K562 (cell line): ENCODE measurements around the gene RAB38. TPM values are rescaled to one million over a fixed set of nuclear protein-coding genes. Genes with fewer than 3 reads are reported as not detected.

Experiments used
- ATAC-seq: fragments of 200-7000 bp; cut with Tn5 transposase; 3 replicates; pipeline ENCODE4 v1.9.1; 2020; ENCODE audit warnings: moderate library complexity
- BruUV-seq: library from RNA; stranded (reverse); fragments of 400-500 nt; replicated peaks from 2 replicates; lab custom pipeline; 2021; lab: Mats Ljungman, UMichigan
- CTCF ChIA-PET: fragments of 300-600 bp; formaldehyde crosslinking; extraction: SDS; loops from one replicate; lab custom pipeline; 2021; ENCODE audit warnings: low intra/inter-chr PET ratio; lab: Yijun Ruan, JAX
- POLR2A ChIA-PET: fragments of 300-600, 350-650 bp; sonication (Branson Sonifier 250); formaldehyde crosslinking; extraction: SDS; loops from one replicate; lab custom pipeline; 2021; ENCODE audit warnings: antibody characterized with exemption, inconsistent platforms; lab: Yijun Ruan, JAX
- DNase-seq, 4 experiments: peaks; one replicate each; pipeline versions ENCODE4 v3.0.0 to v3.0.0-alpha.2; 2011 to 2018; ENCODE audit warnings: low spot score in 3 of 4, mixed read lengths in 3 of 4; ENCODE audit errors: extremely low read depth in 1 of 4
- FAIRE-seq: peaks from 2 replicates; lab custom pipeline; 2011; peaks lifted over from hg19 to GRCh38; lab: Jason Lieb, UNC
- H2AFZ ChIP-seq: 2 replicates; pipeline ENCODE4 v1.6.0; 2011; ENCODE audit warnings: low read depth, low read length, control low read depth, inconsistent platforms
- H3K27ac ChIP-seq: fragments of 200-600 bp; 3 replicates; pipeline ENCODE4 v1.8.0; 2011; ENCODE audit warnings: low read depth, mild to moderate bottlenecking, control low read depth, inconsistent platforms, low read length, moderate library complexity, mixed read lengths; ENCODE audit errors: extremely low read depth
- H3K27me3 ChIP-seq, 2 experiments: fragments of 300-600 bp in 1 of 2; 2 replicates in 1 of 2; 3 replicates in 1 of 2; pipeline versions ENCODE4 v1.6.0 to v1.8.0; 2011; ENCODE audit warnings: inconsistent platforms in 2 of 2, low read length in 2 of 2, mild to moderate bottlenecking in 1 of 2, mixed read lengths in 1 of 2, moderate library complexity in 1 of 2; ENCODE audit not compliant: control insufficient read depth in 2 of 2, insufficient read depth in 2 of 2
- H3K36me3 ChIP-seq: fragments of 300-600 bp; 3 replicates; pipeline ENCODE4 v1.8.0; 2011; ENCODE audit warnings: mild to moderate bottlenecking, low read length, inconsistent platforms; ENCODE audit not compliant: control insufficient read depth, insufficient read depth
- H3K4me1 ChIP-seq, 2 experiments: fragments of 200-600 bp in 1 of 2; replicated peaks in 1 of 2; 2 replicates in 1 of 2; 3 replicates in 1 of 2; pipeline versions ENCODE4 v1.5.1 to v1.8.0; 2011; ENCODE audit warnings: inconsistent platforms in 2 of 2, low read length in 2 of 2, mild to moderate bottlenecking in 1 of 2, mixed read lengths in 1 of 2, moderate library complexity in 1 of 2; ENCODE audit not compliant: control insufficient read depth in 2 of 2, insufficient read depth in 2 of 2
- H3K4me2 ChIP-seq: 2 replicates; pipeline ENCODE4 v1.6.1; 2011; ENCODE audit warnings: low read length, control low read depth, inconsistent platforms, mixed read lengths; ENCODE audit not compliant: insufficient read depth
- H3K4me3 ChIP-seq: fragments of 200-600 bp; sonication (generic), shearing (Covaris generic); 2 replicates; pipeline ENCODE4 v1.5.1; 2016; ENCODE audit warnings: control low read depth, inconsistent platforms
- H3K79me2 ChIP-seq: fragments of 200-600 bp; 3 replicates; pipeline ENCODE4 v1.8.0; 2011; ENCODE audit warnings: low read length, inconsistent platforms; ENCODE audit not compliant: control insufficient read depth, insufficient read depth
- H3K9ac ChIP-seq, 2 experiments: 2 replicates each; pipeline versions ENCODE4 v1.6.0 to v1.6.1; 2011; ENCODE audit warnings: low read depth in 2 of 2, low read length in 2 of 2, control low read depth in 1 of 2, inconsistent platforms in 1 of 2, mild to moderate bottlenecking in 1 of 2, mixed read lengths in 1 of 2; ENCODE audit not compliant: insufficient read depth in 1 of 2
- H3K9me1 ChIP-seq: one replicate; pipeline ENCODE4 v1.6.0; 2011; ENCODE audit warnings: inconsistent platforms, mild to moderate bottlenecking, low read length, moderate library complexity; ENCODE audit not compliant: control insufficient read depth, insufficient read depth
- H3K9me3 ChIP-seq: replicated peaks from 2 replicates; pipeline ENCODE4 v1.5.1; 2011; ENCODE audit warnings: low read depth, low read length, inconsistent platforms; ENCODE audit not compliant: control insufficient read depth, insufficient read depth
- H4K20me1 ChIP-seq: replicated peaks from 2 replicates; pipeline ENCODE4 v1.6.1; 2011; ENCODE audit warnings: low read length, inconsistent platforms, mixed read lengths; ENCODE audit not compliant: control insufficient read depth, insufficient read depth
- ARID2 ChIP-seq: fragments of 450-650 bp; IDR thresholded peaks from 2 replicates; pipeline ENCODE4 v1.6.1; 2017; ENCODE audit warnings: antibody characterized with exemption, mild to moderate bottlenecking
- ATF7 ChIP-seq: fragments of 450-650 bp; IDR thresholded peaks from 2 replicates; pipeline ENCODE4 v1.7.1; 2014; ENCODE audit warnings: mild to moderate bottlenecking, moderate library complexity
- BRF1 ChIP-seq: IDR thresholded peaks from 3 replicates; pipeline ENCODE4 v1.6.1; 2011; ENCODE audit warnings: borderline replicate concordance, mild to moderate bottlenecking; ENCODE audit not compliant: insufficient read length; ENCODE audit errors: extremely low read depth
- COPS2 ChIP-seq: fragments of 450-650 bp; conservative IDR thresholded peaks from 2 replicates; pipeline ENCODE4 v1.6.1; 2016; ENCODE audit warnings: mild to moderate bottlenecking, moderate library complexity
- KAT2B ChIP-seq: IDR thresholded peaks from one replicate; pipeline ENCODE4 v1.6.1; 2012; ENCODE audit warnings: low read depth, mild to moderate bottlenecking, control low read depth, inconsistent platforms, low read length, moderate library complexity
- RBM17 ChIP-seq: fragments of 200-400 bp; formaldehyde crosslinking; IDR thresholded peaks from 2 replicates; pipeline ENCODE4 v1.6.1; 2017; ENCODE audit warnings: low read depth, mild to moderate bottlenecking, low read length, borderline replicate concordance
- RHOXF2B ChIP-seq: fragments of 250-450 bp; sonication (Bioruptor Pico); conservative IDR thresholded peaks from 2 replicates; pipeline ENCODE4 v1.5.1; 2021
- SNIP1 ChIP-seq: fragments of 450-650 bp; IDR thresholded peaks from 2 replicates; pipeline ENCODE4 v1.7.1; 2017; ENCODE audit warnings: low read depth, mild to moderate bottlenecking
- SRSF7 ChIP-seq: fragments of 200-400 bp; formaldehyde crosslinking; optimal IDR thresholded peaks from 2 replicates; pipeline ENCODE3; 2017; ENCODE audit warnings: mild to moderate bottlenecking, low read depth, low read length
- ZNF165 ChIP-seq: fragments of 250-450 bp; sonication (Bioruptor Pico); IDR thresholded peaks from 2 replicates; pipeline ENCODE4 v1.4.0; 2020; ENCODE audit warnings: borderline replicate concordance
- WGBS: fragments of 100-300 bp; shearing (Covaris generic); methylation state at CpG from one replicate; pipeline ENCODE4 v1.1.6; 2016; ENCODE audit warnings: low coverage, mixed read lengths; ENCODE audit not compliant: insufficient coverage; ENCODE audit errors: missing lambda C conversion rate; 5-methylcytosine and 5-hydroxymethylcytosine counted together
- in situ Hi-C: fragments of 300-500 bp; cut with MboI; formaldehyde crosslinking; loops from 4 replicates; pipeline ENCODE4 v1.15.0; 2018; ENCODE audit warnings: inconsistent platforms, mixed read lengths
- intact Hi-C: fragments of 100-400 bp; cut with micrococcal nuclease; formaldehyde crosslinking; loops from 2 replicates; pipeline ENCODE4 v1.14.2; 2022
- polyA plus RNA-seq, 8 experiments: library from polyadenylated mRNA; depleted of rRNA in 4 of 8; stranded (reverse) in 5 of 8; unstranded in 3 of 8; fragments of >200 nt; fragmentation: Nextera tagmentation in 2 of 8; fragmentation: Illumina TruSeq in 1 of 8; extraction: Ambion mirVana in 2 of 8; extraction: Trizol in 1 of 8; gene quantifications; 2 replicates each; pipeline versions ENCODE4 v1.2.1 to v1.2.3, GENCODE V29; 2011 to 2014; ENCODE audit warnings: inconsistent platforms in 1 of 8, missing spikeins in 1 of 8
- total RNA-seq, 7 experiments: library from RNA; depleted of rRNA in 6 of 7; stranded (reverse); fragments of >200 nt in 6 of 7; fragmentation: Illumina TruSeq in 2 of 7; extraction: Trizol in 2 of 7; gene quantifications; 2 replicates each; pipeline versions ENCODE4 v1.2.1 to v1.2.3, GENCODE V29; 2011 to 2021; ENCODE audit warnings: low replicate concordance in 1 of 7
- TF ChIP-seq, protein P1 (sequence below): fragments of 450-650 bp; formaldehyde crosslinking; IDR thresholded peaks from 2 replicates; pipeline ENCODE4 v1.4.0; 2022; ENCODE audit warnings: missing genetic modification characterization
- TF ChIP-seq, protein P2 (sequence below): fragments of 450-650 bp; IDR thresholded peaks from 2 replicates; pipeline ENCODE4 v1.6.1; 2018; ENCODE audit not compliant: partially characterized antibody
- TF ChIP-seq, protein P3 (sequence below): fragments of 450-650 bp; IDR thresholded peaks from 2 replicates; pipeline ENCODE4 v1.6.1; 2017; ENCODE audit warnings: antibody characterized with exemption, mild to moderate bottlenecking

RAB38 gene
- total and polyA plus RNA-seq, 9 of the 15 experiments (the other 6 are each of a cell fraction or from before 2014, with no cell fraction given), result 0.59 to 2.9 (median 2.2) TPM

DNA sequence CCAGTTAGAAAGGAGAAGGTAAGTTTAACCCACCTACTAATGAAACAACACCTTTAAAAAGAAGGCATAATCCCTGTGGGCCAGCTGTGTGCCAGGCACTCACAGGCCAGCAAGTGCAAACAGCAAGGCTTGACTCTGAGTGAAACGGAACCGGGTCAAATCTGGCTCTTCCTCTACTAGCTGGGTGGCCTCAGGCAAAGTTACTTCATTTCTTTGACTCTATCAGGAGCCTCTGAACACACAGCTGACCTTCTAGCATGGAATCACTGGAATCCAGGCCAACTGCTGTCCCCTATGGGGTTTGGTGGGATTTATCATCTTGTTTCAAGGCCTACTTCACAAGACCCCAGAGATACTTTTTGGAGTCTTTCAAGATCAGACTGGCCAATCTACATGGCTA, 3.3 kb downstream of the RAB38 start (continued):
- TF ChIP-seq, protein P1, sequence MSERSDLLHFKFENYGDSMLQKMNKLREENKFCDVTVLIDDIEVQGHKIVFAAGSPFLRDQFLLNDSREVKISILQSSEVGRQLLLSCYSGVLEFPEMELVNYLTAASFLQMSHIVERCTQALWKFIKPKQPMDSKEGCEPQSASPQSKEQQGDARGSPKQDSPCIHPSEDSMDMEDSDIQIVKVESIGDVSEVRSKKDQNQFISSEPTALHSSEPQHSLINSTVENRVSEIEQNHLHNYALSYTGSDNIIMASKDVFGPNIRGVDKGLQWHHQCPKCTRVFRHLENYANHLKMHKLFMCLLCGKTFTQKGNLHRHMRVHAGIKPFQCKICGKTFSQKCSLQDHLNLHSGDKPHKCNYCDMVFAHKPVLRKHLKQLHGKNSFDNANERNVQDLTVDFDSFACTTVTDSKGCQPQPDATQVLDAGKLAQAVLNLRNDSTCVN, result no peak
- TF ChIP-seq BRF1 (no peak), COPS2 (no peak)

DNA sequence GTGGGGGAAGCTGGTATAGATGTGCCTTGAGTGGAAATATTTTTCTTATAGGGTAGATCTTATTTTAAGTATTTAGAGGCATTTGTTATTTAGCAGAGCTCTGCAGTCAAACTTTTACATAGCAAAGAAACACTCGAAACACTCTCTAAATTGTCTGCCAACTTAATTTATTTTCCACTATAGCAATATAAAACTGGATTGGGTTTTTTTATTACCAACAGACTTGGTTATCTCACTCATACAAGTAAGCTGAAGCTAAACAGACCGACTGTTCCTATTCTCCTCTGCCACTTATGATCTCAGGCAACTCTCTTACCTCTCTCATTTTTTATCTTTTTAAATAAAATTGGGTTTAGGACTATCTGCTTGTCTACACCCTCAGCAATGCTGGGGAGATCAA, 4.6 kb downstream of the RAB38 start:
- no peak for TF ChIP-seq ZNF165 (CRISPR knock-in tag)
- TF ChIP-seq RHOXF2B (CRISPR knock-in tag), result no peak
- TF ChIP-seq KAT2B, result no peak
- no peak for TF ChIP-seq SNIP1
- TF ChIP-seq, protein P2, sequence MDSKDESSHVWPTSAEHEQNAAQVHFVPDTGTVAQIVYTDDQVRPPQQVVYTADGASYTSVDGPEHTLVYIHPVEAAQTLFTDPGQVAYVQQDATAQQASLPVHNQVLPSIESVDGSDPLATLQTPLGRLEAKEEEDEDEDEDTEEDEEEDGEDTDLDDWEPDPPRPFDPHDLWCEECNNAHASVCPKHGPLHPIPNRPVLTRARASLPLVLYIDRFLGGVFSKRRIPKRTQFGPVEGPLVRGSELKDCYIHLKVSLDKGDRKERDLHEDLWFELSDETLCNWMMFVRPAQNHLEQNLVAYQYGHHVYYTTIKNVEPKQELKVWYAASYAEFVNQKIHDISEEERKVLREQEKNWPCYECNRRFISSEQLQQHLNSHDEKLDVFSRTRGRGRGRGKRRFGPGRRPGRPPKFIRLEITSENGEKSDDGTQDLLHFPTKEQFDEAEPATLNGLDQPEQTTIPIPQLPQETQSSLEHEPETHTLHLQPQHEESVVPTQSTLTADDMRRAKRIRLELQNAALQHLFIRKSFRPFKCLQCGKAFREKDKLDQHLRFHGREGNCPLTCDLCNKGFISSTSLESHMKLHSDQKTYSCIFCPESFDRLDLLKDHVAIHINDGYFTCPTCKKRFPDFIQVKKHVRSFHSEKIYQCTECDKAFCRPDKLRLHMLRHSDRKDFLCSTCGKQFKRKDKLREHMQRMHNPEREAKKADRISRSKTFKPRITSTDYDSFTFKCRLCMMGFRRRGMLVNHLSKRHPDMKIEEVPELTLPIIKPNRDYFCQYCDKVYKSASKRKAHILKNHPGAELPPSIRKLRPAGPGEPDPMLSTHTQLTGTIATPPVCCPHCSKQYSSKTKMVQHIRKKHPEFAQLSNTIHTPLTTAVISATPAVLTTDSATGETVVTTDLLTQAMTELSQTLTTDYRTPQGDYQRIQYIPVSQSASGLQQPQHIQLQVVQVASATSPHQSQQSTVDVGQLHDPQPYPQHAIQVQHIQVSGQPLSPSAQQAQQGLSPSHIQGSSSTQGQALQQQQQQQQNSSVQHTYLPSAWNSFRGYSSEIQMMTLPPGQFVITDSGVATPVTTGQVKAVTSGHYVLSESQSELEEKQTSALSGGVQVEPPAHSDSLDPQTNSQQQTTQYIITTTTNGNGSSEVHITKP, result no peak
- no peak for TF ChIP-seq ARID2
- TF ChIP-seq, protein P3, sequence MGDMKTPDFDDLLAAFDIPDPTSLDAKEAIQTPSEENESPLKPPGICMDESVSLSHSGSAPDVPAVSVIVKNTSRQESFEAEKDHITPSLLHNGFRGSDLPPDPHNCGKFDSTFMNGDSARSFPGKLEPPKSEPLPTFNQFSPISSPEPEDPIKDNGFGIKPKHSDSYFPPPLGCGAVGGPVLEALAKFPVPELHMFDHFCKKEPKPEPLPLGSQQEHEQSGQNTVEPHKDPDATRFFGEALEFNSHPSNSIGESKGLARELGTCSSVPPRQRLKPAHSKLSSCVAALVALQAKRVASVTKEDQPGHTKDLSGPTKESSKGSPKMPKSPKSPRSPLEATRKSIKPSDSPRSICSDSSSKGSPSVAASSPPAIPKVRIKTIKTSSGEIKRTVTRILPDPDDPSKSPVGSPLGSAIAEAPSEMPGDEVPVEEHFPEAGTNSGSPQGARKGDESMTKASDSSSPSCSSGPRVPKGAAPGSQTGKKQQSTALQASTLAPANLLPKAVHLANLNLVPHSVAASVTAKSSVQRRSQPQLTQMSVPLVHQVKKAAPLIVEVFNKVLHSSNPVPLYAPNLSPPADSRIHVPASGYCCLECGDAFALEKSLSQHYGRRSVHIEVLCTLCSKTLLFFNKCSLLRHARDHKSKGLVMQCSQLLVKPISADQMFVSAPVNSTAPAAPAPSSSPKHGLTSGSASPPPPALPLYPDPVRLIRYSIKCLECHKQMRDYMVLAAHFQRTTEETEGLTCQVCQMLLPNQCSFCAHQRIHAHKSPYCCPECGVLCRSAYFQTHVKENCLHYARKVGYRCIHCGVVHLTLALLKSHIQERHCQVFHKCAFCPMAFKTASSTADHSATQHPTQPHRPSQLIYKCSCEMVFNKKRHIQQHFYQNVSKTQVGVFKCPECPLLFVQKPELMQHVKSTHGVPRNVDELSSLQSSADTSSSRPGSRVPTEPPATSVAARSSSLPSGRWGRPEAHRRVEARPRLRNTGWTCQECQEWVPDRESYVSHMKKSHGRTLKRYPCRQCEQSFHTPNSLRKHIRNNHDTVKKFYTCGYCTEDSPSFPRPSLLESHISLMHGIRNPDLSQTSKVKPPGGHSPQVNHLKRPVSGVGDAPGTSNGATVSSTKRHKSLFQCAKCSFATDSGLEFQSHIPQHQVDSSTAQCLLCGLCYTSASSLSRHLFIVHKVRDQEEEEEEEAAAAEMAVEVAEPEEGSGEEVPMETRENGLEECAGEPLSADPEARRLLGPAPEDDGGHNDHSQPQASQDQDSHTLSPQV, result no peak
- no peak for TF ChIP-seq SRSF7
- no peak for TF ChIP-seq RBM17
- no peak for TF ChIP-seq ATF7
- Histone ChIP-seq H3K4me1 (peaks cover 0 to 8% of the 10 kb centered on the region in 2 experiments; a peak in 2 of 5 replicates), H3K9ac (no peak overlapping the region), H3K9me3 (no peaks in the 10 kb centered on the region), H3K4me3 (no peak overlapping the region), H3K27ac (no peak overlapping the region), H4K20me1 (no peaks in the 10 kb centered on the region), H3K27me3 (no peaks in the 10 kb centered on the region), H3K9me1 (no peaks in the 10 kb centered on the region), H3K79me2 (no peaks in the 10 kb centered on the region), H3K36me3 (no peaks in the 10 kb centered on the region), H3K4me2 (no peak overlapping the region), H2AFZ (no peak overlapping the region)
- WGBS, result 3% methylated on average over 2 of the region's 2 CpGs
- in situ Hi-C loops, result no loop called here
- ChIA-PET POLR2A (no interaction called here), CTCF (no interaction called here)
- FAIRE-seq, result no peak
- no peak for ATAC-seq
- intact Hi-C loops, result no loop called here
- no TSS peak for BruUV-seq
- DNase-seq, result no peak
